Medulla oblongata (tissue), 1 donor: ENCODE measurements around the gene SLC4A9.
"Not testable (repeated sequence)": the region's sequence is repeated elsewhere in the genome, so short reads cannot be mapped to it uniquely, and the experiment has no call there.

Source experiments
- DNase-seq: peaks from one replicate; pipeline ENCODE4 v3.0.0-alpha.2; 2015; ENCODE audit errors: extremely low spot score

The SLC4A9 gene

DNA sequence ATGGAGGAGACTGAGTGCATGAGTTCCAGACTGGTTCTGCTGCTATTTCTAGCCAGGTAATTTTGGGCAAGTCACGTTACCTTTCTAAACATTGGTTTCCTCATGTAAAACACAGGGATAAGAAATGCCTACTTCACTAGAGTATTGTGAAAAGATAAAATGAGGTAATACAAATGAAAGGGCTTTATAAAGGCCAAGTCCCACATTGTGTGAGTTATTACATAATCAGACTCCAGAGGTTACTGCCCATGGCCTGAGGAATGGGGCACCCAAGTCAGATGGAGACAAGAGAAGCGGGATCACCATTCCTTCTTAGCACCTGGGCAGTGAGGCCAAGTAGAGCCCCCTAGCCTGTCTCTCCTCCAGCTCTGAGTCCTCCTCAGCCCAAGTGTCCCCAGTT is 21.1 kb upstream of the SLC4A9 start:
- DNase-seq: no peak

DNA sequence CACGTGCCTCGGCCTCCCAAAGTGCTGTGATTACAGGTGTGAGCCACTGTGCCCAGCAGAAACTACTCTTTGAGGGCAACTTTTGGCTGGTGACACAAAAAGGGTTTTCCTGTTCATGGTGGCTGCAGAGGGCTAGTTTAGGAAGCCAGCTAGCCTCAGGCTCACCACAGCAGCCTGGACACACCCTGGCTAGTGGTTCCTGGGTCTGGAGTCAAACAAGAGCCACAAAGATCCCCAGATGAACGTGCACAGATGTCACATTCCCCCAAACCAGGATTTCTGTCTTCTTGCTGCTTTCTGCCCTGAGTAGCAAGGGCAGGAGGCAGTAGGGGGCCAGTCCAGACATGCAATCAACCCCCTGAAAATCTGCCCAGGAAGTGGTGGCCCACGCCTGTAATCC is 20.4 kb upstream of the SLC4A9 start:
- no peak for DNase-seq

GRCh38 chr5:140340605-140341121 is 19.3 kb upstream of the SLC4A9 start:
- no peak for DNase-seq

DNA sequence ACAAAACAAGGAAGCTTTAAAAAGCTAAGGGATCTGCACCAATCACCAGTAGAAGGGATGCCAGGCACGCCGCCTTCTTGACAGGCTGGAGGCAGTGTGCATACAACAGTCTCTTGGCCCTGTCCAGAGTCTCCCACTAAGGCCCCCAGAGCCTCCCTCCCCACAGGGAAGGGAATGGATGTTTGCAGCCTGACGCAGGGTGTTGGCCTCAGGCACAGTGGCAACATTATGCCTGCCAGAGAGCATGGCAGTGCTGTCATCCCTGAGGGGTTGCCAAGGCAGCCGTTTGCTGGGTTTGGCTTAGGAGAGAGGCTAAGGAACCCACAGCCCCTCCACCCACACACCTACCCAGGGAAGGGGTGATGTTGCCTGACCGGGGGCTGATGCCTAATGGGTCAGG is 18.4 kb upstream of the SLC4A9 start:
- DNase-seq: peak; percentile 94

DNA sequence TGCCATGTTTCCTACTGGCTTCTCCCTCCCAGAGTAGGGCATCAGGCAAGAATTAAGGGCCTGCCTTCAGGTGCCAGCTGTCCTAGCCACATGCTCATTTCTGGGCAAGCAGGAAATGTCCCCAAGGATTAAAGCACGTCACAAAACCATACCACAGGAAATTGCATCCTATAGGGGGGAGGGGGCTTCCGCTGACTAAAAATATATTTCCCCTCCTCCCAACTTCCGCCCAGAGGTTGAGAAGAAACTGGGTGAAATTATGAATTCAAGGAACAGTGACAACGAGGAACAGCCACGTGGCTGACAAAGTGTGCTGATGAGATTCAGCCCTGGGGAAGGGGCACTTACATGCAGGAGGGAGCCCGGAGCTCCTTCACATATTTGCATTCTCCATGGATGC is 17.7 kb upstream of the SLC4A9 start:
- no peak for DNase-seq

GRCh38 chr5:140342896-140343295 is 17.1 kb upstream of the SLC4A9 start:
- no peak for DNase-seq

DNA sequence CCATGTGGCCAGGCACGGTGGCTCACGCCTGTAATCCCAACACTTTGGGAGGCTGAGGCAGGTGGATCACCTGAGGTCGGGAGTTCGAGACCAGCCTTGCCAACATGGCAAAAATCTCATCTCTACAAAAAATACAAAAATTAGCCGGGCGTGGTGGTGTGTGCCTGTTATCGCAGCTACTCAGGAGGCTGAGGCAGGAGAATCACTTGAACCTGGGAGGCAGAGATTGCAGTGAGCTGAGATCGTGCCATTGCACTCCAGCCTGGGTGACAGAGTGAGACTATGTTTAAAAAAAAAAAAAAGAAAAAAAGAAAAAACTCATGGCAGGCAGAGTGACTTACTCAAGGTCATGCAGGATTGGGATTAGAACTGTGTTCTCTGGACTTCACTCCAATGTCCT is 16.1 kb upstream of the SLC4A9 start:
- not testable (repeated sequence) for DNase-seq

DNA sequence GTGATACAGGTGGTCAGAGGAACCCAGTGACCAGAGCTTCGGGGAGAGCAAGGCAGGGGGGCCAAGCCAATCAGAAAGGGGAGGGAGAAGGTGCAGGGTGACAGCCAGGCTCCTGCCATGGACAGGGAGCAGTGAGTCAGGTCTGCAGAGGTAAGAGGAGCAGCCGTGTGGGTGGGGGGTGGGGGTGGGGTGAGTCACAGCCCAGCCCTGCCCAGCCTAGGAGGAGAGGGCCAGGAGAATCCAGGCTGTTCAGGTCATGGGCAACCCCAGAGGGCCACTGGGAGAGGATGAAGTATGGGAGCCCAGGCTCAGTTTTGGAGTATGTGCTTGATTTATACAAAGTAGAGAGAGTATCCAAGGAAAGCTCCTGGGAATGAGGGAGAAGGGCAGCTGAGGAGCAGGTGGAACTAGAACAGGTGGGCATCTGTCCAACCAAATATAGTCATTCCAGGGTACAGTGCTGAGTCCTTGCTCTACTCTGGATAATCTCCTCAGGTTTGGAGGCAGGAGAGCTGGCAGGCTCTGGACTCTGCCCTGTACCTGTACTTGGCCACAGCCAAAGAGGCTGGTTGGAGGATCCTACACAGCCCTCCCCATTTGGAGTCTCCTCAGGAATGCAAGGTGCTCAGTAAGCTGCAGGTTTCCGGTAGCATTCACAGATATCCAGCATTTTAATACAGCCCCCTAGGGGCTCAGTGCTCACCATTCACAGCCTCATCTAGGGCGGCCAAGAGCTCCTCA is 15.1 kb upstream of the SLC4A9 start:
- DNase-seq: no peak

- DNase-seq: peak; percentile 70
These were observed 14.1 kb upstream of the SLC4A9 start for GRCh38 chr5:140345919-140346347.

DNA sequence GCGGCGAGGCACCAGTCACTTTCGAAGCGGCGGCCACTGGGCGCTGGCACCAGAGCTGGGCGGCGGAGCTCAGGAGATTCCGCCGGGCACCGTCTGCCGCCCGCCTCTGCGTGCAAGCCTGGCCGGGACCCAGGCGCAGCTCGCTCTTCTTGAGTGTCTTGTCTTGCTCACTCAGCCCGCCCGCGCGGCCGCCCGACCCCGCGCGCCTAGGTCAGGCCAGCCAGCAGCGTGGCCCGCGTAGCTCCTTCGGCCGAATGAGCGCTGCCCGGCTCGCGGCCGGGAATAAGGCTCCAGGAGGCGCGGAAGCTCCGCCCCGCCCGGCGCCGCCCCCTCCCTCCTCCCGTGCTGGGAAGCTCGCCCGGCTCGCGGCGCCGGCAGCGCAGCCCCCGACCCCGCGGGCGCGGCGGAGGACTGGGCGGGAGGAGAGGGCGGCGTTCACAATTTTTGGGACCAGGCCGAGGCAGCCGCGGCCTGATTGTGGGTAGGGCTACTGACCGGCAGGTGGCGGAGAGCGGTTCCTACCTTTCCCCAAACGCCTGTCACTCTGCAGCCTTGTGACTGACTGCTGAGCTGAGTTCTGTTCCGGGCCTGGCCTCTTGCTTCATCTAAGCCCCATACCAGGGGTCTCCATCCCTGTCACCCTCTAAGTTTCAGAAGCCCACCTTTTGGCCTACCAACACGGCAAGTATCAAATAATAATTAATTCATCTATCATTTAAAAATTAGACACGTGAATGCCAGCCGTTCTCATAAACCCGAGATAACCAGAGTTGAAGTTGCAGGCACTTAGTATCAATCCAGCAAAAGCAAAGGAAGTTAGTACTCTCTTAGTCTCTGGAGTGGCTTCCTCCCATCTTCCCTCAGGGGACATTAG is 13.4 kb upstream of the SLC4A9 start, which contains the start of gene HBEGF:
HBEGF (minus strand) TSS at position 256 of the 874 bp plus-strand sequence. CDS start 275 bp downstream, outside the sequence.
- DNase-seq: peak; percentile 88

GRCh38 chr5:140347360-140347759 is 12.6 kb upstream of the SLC4A9 start:
- no peak for DNase-seq

GRCh38 chr5:140348104-140348503 is 11.9 kb upstream of the SLC4A9 start:
- DNase-seq: no peak

DNA sequence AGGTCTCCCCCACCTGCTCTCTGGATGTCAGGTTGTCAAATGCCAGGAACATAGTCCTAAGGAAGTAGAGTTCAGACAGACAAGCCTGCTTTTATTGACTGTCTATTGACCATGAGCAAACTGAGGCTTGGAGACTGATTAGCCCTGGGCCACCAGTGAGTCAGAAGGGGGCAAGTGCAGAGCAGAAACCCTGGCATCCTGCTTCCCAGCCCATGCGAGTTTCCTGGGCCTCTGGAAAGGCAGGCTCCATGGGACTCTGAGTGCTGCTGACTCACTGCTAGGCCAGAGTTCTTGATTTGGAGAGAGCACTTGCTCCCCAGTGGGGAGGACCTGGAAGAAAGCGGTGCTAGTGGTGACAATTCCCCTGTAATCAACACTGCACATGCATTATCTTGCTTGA is 10.8 kb upstream of the SLC4A9 start:
- no peak for DNase-seq

GRCh38 chr5:140351609-140352334 is 8.2 kb upstream of the SLC4A9 start:
- DNase-seq: peak; percentile 94

DNA sequence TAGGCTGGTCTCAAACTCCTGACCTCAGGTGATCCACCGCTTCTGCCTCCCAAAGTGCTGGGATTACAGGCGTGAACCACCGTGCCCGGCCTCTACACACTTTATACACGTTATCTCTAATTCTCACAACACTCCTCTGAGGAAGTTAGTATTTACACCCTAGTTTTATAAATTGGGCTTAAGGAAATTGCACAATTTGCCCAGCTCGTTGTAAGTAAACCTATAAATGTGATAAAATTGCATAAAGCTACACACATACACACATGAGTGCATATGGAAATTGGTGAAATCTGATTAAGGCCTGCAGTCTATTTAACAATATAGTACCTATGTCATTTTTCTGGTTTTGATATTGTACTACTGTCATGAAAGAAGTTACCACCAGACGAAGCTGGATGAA is 4.4 kb upstream of the SLC4A9 start:
- DNase-seq: no peak

DNA sequence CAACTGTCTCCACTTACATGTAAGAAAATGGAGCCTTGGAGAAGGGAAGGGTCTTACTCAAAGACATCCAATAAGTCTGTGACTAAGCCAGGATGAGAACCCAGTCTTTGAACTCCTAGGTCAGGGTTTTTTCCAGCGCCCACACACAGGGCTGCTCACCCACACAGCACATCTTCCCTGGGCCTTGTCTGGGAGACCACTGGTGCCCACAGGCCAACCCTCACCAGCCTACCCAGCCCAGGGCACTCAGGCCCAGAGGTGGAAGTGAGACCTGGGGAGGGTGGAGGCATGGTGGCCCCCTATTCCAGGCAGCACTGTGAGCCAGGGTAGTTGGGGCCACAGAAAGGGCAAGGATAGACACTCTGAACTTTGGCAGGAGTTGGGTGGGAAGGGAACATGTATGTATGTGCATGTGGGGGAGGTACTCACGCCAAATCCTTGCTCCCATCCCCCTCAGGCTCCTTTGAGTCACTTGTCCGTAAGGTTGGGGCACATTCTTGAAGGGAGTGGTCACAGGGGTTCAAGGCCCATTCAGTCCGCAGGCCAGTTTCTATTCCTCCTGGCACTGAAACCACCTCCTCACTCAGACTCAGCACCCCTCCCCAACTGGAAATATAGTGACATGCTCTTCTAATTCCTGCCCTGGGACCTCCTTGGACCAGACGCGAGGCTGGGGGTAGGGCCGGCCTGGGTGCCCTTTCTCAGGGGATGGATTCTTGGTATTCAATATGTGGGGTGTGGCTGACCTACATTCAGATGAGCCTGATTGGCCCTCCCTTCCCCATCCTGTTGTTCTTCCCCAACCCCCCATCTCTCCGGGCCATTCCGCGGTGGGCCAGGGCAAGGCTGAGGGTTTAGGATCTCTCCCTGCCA is 2.9 kb upstream of the SLC4A9 start:
- peak; percentile 33 for DNase-seq

- DNase-seq: peak; percentile 94
These were observed 2.3 kb upstream of the SLC4A9 start for GRCh38 chr5:140357726-140358093.

DNA sequence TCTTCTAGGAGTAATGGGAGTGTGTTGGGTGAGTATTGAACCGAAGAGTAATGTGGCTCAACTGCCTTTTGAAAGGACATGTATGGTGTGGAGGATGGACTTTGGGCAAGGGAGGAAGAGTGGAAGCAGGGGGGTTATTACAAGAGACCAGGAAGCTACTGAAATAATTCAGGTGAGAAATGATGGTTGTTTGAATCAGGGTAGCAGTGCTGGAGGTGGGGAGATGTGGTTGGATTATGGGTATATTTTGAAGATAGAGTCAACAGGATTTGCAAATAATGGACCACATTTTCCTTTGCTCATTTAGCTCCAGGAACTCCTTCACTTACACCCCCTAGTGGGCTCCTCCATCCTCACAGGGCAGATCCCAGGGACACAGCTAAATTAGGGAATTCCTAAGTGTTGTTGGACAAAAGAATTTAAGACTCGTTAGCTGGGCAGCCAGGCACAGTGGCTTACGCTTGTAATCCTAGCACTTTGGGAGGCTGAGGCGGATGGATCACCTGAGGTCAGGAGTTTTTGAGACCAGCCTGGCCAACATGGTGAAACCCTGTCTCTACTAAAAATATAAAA is 1.2 kb upstream of the SLC4A9 start:
- DNase-seq: no peak

DNA sequence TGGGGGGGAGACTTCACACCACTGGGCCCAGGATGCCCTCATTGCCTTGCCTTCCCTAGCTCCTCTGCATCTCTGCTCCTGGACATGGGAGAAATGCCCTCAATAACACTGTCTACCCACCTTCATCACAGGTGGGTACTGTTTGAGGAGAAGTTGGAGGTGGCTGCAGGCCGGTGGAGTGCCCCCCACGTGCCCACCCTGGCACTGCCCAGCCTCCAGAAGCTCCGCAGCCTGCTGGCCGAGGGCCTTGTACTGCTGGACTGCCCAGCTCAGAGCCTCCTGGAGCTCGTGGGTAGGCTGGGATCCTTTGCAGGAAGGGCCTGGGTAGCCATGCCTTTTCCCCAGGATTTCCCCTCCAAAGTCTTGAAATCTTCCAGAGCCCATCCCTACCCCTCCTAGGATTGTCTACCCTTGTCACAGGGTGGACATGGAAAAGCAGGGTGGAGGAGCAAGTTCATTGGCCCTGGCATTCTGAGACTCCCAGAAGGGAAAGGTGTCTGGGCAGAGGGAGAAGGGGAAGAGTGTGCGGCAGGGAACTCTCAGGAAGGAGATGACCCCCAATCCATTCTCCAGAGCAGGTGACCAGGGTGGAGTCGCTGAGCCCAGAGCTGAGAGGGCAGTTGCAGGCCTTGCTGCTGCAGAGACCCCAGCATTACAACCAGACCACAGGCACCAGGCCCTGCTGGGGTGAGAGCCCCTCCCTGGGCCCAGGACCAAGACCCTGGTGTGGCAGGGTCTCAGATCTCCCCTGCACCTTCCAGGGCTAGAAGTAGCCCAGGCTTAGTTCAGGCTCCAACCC is 886 bp downstream of the SLC4A9 start:
- no peak for DNase-seq

DNA sequence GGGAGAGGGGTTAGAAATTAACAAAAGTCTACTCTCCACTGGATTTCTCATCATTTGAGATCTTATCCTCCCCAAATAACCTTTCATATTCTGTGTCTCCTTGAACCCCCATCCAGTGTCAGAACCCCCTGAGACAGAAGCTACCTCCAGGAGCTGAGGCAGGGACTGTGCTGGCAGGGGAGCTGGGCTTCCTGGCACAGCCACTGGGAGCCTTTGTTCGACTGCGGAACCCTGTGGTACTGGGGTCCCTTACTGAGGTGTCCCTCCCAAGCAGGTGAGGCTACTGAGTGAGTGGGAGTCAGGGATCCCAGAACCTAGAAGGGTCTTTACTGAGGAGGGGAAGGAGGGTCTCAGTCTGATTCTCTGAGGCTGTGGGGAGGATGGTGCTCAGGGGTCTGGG is 1.9 kb downstream of the SLC4A9 start:
- DNase-seq: no peak
